ENCODE data around the gene CATSPERD.
"Not testable (repeated sequence)": the region's sequence is repeated elsewhere in the genome, so short reads cannot be mapped to it uniquely, and the experiment has no call there.

Gene CATSPERD

GRCh38 chr19:5778402-5778801 is 58.0 kb downstream of the CATSPERD start:
- FAIRE-seq, result no peak
- no peak for DNase-seq (ENCODE audit: insufficient read length, low spot score)
- TF ChIP-seq CTCF (IDR thresholded peaks at IDR 0.05; ENCODE audit: insufficient read depth, missing control alignments), result no peak

- DNase-seq (ENCODE audit: insufficient read length, low spot score); FAIRE-seq: not testable (repeated sequence)
Measured at GRCh38 chr19:5780916-5781315, 60.5 kb downstream of the CATSPERD start.

GRCh38 chr19:5782322-5782721 is 61.9 kb downstream of the CATSPERD start:
- TF ChIP-seq CTCF (IDR thresholded peaks at IDR 0.05; ENCODE audit: insufficient read depth, missing control alignments), result no peak
- no peak for DNase-seq (ENCODE audit: insufficient read length, low spot score)
- FAIRE-seq, result no peak

- DNase-seq (ENCODE audit: insufficient read length, low spot score), result no peak
- FAIRE-seq, result no peak
- TF ChIP-seq CTCF (IDR thresholded peaks at IDR 0.05; ENCODE audit: insufficient read depth, missing control alignments), result no peak
Measured at GRCh38 chr19:5782945-5783919, 62.8 kb downstream of the CATSPERD start.

- FAIRE-seq, result no peak
- no peak for DNase-seq (ENCODE audit: insufficient read length, low spot score)
- no peak for TF ChIP-seq CTCF (IDR thresholded peaks at IDR 0.05; ENCODE audit: insufficient read depth, missing control alignments)
Measured at GRCh38 chr19:5784581-5785147, 64.2 kb downstream of the CATSPERD start, which contains the start of gene PRR22. Gene PRR22 (minus strand): TSS chr19:5784746. CDS start chr19:5784660, 86 bp downstream.

GRCh38 chr19:5785423-5785822 is 65.0 kb downstream of the CATSPERD start:
- DNase-seq (ENCODE audit: insufficient read length, low spot score) (no peak), FAIRE-seq (no peak)
- no peak for TF ChIP-seq CTCF (IDR thresholded peaks at IDR 0.05; ENCODE audit: insufficient read depth, missing control alignments)

GRCh38 chr19:5786593-5787408 is 66.4 kb downstream of the CATSPERD start:
- DNase-seq (ENCODE audit: insufficient read length, low spot score) (no peak), FAIRE-seq (no peak)
- TF ChIP-seq CTCF (IDR thresholded peaks at IDR 0.05; ENCODE audit: insufficient read depth, missing control alignments), result no peak
